ENCODE data around the gene MTNR1B.

- TF ChIP-seq CTCF (IDR thresholded peaks at IDR 0.05): no peak; the same call in 2 of the 3 replicates
- TF ChIP-seq POLR2A (IDR thresholded peaks at IDR 0.05; ENCODE audit: low read length): no peak
- no peak for TF ChIP-seq RFX5 (IDR thresholded peaks at IDR 0.05)
- no peak for TF ChIP-seq EP300 (IDR thresholded peaks at IDR 0.05)
- TF ChIP-seq TP53 (CRISPR knock-in tag; IDR thresholded peaks at IDR 0.05): no peak
- no peak for TF ChIP-seq ESRRA (IDR thresholded peaks at IDR 0.05; ENCODE audit: borderline replicate concordance, low read length)
- TF ChIP-seq REST (IDR thresholded peaks at IDR 0.05): no peak
- no peak for TF ChIP-seq CHD4 (IDR thresholded peaks at IDR 0.05; ENCODE audit: borderline replicate concordance)
These were observed 51.0 kb downstream of the MTNR1B start for GRCh38 chr11:93020248-93021046.

Measured in A549 (cell line).